AG04449 (cell line): ENCODE results near the gene ZBED5.

Source experiments
- CTCF ChIA-PET: fragments of 350-600 bp; formaldehyde crosslinking; extraction: SDS; loops from one replicate; lab custom pipeline; 2021; ENCODE audit warnings: antibody characterized with exemption; lab: Yijun Ruan, JAX
- POLR2A ChIA-PET: fragments of 400-600, 350-600 bp; formaldehyde crosslinking; extraction: SDS; loops from one replicate; lab custom pipeline; 2020; ENCODE audit warnings: antibody characterized with exemption, inconsistent platforms; lab: Yijun Ruan, JAX
- DNase-seq: peaks from one replicate; pipeline ENCODE4 v3.0.0-alpha.2; 2010; ENCODE audit warnings: low read depth, low spot score
- H3K4me3 ChIP-seq: 2 replicates; pipeline ENCODE4 v1.5.1; 2011; ENCODE audit warnings: low read depth, mild to moderate bottlenecking, control low read depth, low read length
- TF ChIP-seq, protein P1 (sequence below): IDR thresholded peaks from one replicate; pipeline ENCODE4 v1.5.1; 2011; ENCODE audit warnings: mild to moderate bottlenecking, moderate library complexity, low read length, control low read depth, inconsistent platforms; ENCODE audit not compliant: insufficient read depth; ENCODE audit errors: missing control alignments

The ZBED5 gene

DNA sequence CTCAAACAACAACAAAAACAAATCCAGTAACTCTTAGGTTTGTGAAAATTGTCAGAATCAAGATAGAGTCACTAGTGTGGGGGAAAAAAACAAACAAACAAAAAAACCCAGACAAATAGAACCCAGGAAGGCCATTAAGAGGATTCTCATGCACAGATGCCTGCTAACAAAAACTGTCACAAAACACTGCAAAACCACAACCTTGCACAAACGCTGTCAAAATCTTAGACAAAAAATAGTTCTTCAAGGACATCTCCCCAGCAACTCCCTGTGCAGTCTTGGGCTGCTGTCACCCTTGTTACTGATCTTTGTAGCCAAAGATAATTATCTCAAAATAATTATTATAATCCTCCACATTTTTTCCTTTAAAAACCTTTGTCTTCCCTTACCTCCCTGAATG is 4.6 kb upstream of the ZBED5 start:
- DNase-seq = no peak

DNA sequence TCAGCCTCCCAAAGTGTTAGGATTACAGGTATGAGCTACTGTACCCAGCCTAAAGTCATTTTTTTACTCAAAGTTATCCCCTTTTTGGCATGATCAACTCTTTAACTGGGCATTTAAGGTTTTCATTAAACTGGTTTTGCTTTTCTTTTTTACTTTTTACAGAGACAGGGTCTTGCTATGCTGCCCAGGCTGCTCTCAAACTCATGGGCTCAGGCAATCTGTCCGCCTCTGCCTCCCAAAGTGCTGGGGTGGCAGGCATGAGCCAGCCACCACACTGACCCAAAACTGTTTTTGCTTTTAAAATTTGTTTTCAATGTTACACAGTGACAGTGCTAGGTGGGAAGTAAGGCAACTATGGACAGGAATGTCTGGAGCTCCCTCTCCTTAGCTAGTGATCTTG is 3.9 kb upstream of the ZBED5 start:
- TF ChIP-seq, protein P1, sequence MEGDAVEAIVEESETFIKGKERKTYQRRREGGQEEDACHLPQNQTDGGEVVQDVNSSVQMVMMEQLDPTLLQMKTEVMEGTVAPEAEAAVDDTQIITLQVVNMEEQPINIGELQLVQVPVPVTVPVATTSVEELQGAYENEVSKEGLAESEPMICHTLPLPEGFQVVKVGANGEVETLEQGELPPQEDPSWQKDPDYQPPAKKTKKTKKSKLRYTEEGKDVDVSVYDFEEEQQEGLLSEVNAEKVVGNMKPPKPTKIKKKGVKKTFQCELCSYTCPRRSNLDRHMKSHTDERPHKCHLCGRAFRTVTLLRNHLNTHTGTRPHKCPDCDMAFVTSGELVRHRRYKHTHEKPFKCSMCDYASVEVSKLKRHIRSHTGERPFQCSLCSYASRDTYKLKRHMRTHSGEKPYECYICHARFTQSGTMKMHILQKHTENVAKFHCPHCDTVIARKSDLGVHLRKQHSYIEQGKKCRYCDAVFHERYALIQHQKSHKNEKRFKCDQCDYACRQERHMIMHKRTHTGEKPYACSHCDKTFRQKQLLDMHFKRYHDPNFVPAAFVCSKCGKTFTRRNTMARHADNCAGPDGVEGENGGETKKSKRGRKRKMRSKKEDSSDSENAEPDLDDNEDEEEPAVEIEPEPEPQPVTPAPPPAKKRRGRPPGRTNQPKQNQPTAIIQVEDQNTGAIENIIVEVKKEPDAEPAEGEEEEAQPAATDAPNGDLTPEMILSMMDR = no peak
- POLR2A ChIA-PET = no interaction called here
- CTCF ChIA-PET = interaction anchor here (0.6 to 1.3 kb wide), 4 partner anchors 16 to 371 kb away, joined by 3 to 6 read pairs (median 3); no protein-coding TSS in a partner anchor
- H3K4me3 ChIP-seq = no peak overlapping the region
- no peak for DNase-seq

More for the DNA sequence above, 4.6 kb upstream of the ZBED5 start:
- POLR2A ChIA-PET = no interaction called here
- no peak overlapping the region for H3K4me3 ChIP-seq
- CTCF ChIA-PET = interaction anchor here (0.6 to 1.3 kb wide), 2 partner anchors 16 to 36 kb away, joined by 3 to 6 read pairs; no protein-coding TSS in a partner anchor
- TF ChIP-seq, protein P1 = no peak

DNA sequence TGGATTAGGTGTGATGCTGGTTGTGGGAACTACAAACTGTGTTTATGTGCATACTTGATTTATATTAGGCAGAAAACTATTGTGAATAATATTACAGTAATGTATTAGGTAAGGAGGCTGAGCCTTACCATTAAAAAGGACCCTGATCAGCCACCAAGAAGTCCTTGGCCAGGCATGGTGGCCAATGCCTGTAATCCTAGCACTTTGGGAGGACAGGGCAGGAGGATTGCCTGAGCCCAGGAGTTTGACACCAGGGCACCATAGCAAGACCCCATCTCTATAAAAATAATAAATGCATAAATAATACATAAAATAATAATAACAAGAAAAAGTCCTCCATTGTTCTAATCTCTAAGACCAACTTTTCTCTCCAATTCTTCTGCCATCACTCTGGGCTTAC is 3.2 kb upstream of the ZBED5 start:
- TF ChIP-seq, protein P1 = no peak
- no peak overlapping the region for H3K4me3 ChIP-seq
- no peak for DNase-seq
- ChIA-PET POLR2A (interaction anchor here (5.6 kb wide), 1 partner anchor 52 kb away, joined by 116 read pairs; the partner anchor contains the start of gene EIF4G2), CTCF (interaction anchor here (0.6 to 1.3 kb wide), 6 partner anchors 17 to 370 kb away, joined by 3 to 6 read pairs (median 3); no protein-coding TSS in a partner anchor)

DNA sequence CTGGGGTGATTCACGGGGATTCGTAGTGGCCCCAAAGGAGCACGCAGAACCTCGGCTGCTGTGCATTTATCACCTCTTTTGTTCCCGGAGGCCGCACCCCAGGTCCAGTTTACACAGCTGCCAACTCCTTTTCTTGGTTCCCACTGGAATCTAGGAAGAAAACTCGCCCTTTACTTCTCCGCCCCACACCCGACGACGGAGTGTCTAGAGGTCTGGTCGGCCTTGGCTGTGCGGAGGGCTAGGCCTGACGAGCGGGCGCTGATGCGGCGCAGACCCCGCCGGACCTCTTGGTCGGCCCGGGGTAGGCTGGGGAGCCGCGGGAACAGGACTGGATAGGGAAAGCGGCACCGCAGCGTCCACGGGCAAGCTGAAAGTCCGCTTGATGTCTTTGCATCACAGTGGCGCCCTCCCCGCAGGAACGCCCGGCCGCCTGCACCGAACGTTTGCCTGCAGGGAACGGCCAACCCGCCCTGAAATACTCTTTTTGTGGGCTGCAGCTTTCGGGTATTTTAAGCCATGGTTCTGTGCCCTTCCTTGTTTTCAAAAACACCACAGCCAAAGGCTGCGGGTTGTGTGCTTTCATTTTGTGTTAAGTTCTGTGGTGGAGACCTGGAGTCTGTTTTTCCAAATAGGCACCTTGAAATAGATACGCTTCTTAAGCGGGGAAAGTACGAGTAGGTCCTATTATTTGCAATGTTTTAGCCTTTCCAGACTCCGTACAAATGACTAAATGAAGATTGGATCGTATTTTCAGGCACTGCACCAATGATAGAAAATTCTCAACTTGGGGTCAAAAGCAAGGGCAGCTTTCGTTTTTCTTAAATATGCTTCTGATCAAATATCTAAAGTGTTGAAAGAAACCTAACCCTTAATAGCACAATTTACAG is 829 bp upstream of the ZBED5 start:
- CTCF ChIA-PET = interaction anchor here (0.8 to 2.4 kb wide), 13 partner anchors 10 to 929 kb away, joined by 3 to 8 read pairs (median 5); no protein-coding TSS in a partner anchor
- DNase-seq = no peak
- H3K4me3 ChIP-seq = peak overlapping the region; percentile 95
- TF ChIP-seq, protein P1 = no peak
- POLR2A ChIA-PET = interaction anchor here (0.7 to 5.6 kb wide), 16 partner anchors 8 to 726 kb away, joined by 3 to 116 read pairs (median 6); partner anchors contain the start of gene EIF4G2

DNA sequence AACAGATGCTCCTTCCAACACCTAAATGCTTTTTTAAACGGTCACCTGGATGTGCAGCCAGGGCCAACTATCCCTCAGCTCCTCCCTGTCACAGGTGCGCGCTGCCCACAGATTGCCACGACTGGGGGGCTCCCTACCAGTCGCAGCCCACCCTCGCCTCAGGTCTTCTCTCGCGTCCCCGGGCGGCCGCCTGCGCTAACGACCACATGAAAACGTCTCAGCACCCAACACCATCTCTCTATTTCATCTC is 469 bp downstream of the ZBED5 start:
- no peak for DNase-seq
- CTCF ChIA-PET = interaction anchor here (0.9 to 2.4 kb wide), 7 partner anchors 9 to 930 kb away, joined by 3 to 8 read pairs (median 4); no protein-coding TSS in a partner anchor
- POLR2A ChIA-PET = interaction anchor here (0.6 to 5.6 kb wide), 12 partner anchors 9 to 1294 kb away, joined by 3 to 116 read pairs (median 9); partner anchors contain the start of gene EIF4G2
- peak overlapping the region; percentile 95 for H3K4me3 ChIP-seq
- TF ChIP-seq, protein P1 = no peak
